Stimulated activated CD4-positive, alpha-beta T cell treated with anti-CD3 and anti-CD28 coated beads, Interleukin-4, amount 100 ng/mL, for 4 hours (primary cell): Measurements from ENCODE around the gene SMC5.
"Not testable (repeated sequence)": the region's sequence is repeated elsewhere in the genome, so short reads cannot be mapped to it uniquely, and the experiment has no call there.

Experiments
- DNase-seq, 2 experiments: peaks; one replicate each; pipeline ENCODE4 v3.0.0-alpha.2; 2020

SMC5 gene

DNA sequence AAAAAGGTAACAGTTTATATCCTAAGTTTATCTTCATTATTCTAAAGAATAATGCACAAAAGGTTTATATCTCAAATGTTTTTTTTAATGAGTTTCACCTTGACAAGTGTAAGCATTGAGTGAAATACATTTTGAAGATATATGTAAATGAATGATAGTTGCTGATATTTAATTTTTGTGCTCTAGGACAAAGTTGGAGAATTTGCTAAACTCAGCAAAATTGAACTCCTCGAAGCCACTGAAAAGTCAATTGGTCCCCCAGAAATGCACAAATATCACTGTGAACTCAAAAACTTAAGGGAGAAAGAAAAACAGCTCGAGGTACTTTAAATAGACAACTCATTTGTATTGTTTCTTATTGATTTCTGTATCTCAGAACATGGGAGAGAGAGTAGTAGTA, 19.5 kb downstream of the SMC5 start:
- no peak for DNase-seq

GRCh38 chr9:70283848-70284247, 25.1 kb downstream of the SMC5 start:
- DNase-seq: no peak

DNA sequence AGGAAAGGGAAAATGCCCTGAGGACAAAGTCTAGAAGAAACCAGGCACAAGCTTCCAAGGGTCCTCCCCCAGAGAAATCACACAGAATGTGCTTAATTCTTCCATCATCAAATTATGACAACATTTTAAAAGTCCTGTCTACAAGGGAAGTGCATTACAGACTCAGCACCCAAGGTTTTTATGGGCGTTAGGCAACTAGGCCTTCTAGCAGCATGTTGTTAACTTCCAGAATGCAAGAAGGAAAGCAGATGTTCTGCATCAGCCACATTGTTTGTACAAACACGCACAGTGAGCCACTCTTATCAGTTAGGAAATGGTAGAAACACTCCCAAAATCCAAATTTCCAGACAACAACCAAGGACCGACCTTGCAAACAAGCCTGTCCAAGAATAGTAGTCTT, 26.5 kb downstream of the SMC5 start:
- no peak for DNase-seq

GRCh38 chr9:70285981-70286598, 27.3 kb downstream of the SMC5 start:
- no peak for DNase-seq

DNA sequence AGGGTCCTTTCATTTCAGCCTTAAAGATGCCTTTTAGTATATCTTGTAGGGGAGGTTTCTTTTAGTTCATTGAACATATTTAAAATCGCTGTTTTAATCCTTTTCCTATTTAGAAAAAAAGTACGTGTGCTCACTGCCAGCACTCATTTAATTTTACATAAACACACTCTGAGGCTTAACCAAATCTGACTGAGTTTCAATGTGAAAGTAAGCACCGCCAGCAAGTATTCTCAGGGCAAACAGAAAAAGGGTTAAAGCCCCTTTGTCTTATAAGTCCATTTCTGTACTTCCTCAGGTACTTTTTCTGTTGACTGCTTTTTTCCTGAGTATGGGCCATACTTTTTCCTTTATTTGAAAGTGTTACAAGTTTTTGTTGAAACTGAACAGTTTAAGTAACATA, 31.8 kb downstream of the SMC5 start:
- DNase-seq: no peak

GRCh38 chr9:70291446-70291845, 32.7 kb downstream of the SMC5 start:
- no peak for DNase-seq

DNA sequence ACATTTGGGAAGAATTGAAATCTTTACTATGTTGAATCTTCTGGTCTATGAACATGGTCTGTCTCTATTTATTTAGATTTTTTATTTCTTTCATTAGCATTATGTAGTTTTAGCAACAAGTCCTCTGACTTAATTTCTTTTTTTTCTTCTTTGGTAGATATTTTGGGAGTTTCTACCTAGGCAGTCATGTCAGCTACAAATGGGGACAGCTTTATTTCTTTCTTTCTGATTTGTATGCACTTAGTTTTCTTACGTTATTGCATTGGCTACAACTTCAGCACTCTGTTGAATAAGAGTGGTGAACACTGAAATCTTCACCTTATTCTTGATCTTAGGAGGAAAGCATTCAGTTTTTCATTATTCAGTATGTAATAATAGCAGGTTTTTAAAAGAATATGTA, 33.5 kb downstream of the SMC5 start:
- no peak for DNase-seq

GRCh38 chr9:70293214-70293613, 34.4 kb downstream of the SMC5 start:
- DNase-seq: no peak

DNA sequence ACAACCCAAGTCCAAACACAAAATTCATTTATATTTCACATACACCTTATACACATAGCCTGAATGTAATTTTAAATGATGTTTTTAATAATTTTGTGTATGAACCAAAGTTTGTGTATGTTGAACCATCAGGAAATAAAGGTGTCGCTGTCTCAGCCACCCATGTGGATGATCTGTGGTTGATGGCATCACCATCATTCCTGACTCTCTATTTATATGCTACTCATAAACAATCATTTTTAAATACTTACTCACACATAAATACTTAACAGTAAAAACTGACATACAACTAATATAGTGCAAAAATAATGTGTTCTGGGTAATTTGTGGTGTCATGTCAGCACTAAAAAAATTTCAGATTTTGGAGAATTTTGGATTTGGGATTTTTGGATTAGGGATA, 38.4 kb downstream of the SMC5 start:
- no peak for DNase-seq

DNA sequence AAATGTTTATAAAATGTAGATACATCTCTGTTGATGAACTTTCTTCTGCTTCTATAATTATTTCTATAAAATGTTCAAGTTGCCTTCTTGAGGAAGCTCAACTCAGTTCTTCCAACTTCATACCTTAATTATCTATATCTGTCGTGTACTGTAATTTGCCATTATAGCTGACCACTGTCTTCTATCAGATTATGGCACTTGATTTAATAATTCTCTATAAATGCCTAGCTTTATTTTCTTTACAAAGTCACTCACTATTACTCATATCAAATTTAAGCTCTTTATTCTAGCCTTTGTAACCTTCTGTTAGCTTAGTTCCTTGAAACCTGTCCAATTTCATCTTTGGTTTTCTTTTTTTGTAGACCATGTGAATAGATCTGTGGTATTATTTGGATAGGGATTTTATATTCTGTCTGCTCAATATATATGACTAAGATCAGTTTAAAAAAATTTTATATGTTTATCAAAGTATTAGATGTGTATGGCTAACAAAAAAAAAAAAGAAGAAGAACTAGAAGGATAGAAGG, 39.5 kb downstream of the SMC5 start:
- DNase-seq: no peak

DNA sequence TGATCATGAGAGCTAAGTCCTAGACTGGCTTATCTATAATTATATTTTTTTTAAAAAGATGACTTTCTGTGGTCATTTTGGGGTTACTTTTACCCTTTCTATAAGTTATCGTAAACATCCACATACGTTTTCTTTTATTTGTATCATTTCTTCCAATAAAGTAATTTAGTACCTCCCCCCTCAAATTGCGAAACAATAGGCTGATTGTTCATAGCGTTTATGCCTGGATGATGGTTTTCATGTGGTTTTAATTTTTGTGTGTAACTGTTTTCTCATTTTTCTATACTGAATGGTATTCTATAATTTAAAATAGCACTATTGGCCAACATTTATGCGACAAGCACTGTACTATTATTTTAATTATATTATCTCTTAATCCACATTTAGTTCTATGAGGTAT, 44.5 kb downstream of the SMC5 start:
- no peak for DNase-seq

- no peak for DNase-seq
Observed at GRCh38 chr9:70304810-70305209, 46.0 kb downstream of the SMC5 start.

DNA sequence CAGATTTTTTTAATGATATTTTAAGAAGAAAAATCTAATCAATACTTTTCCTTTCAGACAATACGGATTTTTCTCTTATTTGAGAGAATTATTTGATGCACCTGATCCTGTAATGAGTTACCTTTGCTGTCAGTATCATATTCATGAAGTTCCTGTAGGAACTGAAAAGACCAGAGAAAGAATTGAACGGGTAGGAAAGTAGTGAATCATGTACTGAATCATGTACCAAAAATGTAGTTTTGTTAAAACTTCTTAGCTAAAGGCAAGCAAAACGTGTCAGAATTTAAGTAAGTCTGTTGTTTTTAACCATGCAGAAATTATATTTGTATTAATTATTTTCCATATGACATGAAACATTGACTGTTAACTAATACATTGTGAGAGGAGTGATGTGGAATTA, 56.6 kb downstream of the SMC5 start:
- DNase-seq: no peak

DNA sequence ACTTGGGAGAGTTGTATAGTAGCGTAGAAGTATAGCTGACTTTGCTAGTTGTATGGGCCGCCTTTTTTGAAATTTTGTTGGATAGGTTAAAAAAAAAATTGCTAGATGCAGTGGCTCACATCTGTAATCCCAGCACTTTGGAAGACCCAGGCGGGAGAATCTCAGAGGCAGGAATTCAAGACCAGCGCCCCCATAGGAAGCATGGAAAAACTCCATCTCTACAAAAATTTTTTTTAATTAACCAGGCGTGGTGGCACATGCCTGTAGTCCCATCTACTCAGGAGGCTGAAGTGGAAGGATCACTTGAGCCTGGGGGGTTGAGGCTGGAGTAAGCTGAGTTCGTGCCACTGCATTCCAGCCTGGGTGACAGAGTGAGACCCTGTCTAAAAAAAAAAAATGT, 59.2 kb downstream of the SMC5 start:
- DNase-seq: no peak

GRCh38 chr9:70322096-70322495, 63.3 kb downstream of the SMC5 start:
- DNase-seq: no peak

- no peak for DNase-seq
Observed at GRCh38 chr9:70324963-70325362, 66.2 kb downstream of the SMC5 start.

- DNase-seq: not testable (repeated sequence)
Observed at GRCh38 chr9:70328625-70329024, 69.8 kb downstream of the SMC5 start.

- no peak for DNase-seq
Observed at GRCh38 chr9:70340572-70340971, 81.8 kb downstream of the SMC5 start.

DNA sequence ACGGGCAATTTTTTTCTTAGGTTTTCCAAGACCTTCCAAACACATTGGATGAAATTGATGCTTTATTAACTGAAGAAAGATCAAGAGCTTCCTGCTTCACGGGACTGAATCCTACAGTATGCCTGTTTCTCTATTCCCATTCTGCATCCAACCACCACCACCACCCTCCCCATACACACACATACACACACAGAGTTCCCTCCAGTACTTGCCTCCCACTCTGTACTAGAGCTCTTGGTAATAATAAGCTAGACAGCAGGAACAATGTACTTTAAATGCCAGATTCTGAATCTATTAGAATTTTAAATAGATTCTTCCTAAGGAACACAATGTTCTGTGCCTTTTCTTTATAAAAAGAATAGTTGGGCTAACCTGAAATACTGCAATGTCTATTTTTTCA, 88.3 kb downstream of the SMC5 start:
- DNase-seq: no peak

DNA sequence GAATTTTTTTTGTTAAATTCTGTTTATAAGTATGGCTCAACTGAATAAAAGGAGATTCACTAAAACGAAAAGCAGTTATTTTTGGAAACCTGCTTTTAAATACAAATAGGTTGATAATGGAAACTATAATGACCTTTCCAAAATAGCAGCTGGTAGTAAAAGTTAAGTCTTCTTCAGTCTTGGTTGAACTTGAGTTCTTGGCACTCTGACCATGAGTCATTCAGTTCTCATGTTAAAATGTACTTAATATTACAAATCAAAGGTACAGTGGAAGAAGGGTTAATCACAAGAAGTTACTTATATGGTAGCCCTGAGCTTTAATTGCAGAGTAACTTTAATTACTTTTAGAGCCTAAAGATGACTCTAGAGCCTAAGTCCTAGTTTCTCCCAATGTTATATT, 93.6 kb downstream of the SMC5 start:
- DNase-seq: no peak

GRCh38 chr9:70352802-70353201, 94.0 kb downstream of the SMC5 start:
- no peak for DNase-seq

DNA sequence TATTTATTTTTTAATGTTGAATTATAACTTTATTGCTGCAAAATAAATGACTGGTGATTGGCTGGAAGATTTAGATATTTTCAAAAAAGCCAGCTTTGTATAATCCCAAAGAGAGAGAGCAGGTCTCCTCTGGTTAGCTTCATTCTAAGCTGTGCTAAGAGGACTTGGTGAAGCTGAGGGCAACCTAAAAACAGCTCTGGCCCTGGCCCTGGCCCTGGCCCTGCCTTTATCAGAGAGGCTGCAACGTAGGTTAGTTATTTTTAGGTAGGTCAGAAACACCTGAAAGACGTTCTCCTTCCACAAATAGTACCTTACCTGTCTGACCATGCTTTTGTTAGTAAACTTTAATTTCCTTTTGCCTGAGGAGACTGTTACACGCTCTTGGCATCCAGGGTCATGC, 97.0 kb downstream of the SMC5 start:
- no peak for DNase-seq

DNA sequence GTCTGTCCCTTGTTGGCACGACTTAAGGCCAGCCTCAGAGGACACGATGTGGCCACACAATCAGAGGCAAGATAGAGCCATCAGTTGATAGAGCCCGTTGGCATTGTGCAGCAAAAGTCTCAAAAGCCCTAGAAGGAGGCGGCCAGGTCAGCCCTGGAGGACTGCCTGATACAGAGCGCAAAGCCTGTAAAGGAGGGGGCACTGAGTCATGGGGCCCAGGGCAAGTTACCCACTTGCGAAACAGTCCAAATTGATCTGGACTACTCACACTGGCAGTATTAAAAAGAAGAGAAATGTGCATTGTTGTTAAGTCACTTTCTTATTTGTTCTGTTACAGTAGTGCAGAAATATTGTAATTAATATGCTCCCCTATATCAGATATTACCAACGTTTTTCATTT, 104.2 kb downstream of the SMC5 start:
- DNase-seq: no peak

DNA sequence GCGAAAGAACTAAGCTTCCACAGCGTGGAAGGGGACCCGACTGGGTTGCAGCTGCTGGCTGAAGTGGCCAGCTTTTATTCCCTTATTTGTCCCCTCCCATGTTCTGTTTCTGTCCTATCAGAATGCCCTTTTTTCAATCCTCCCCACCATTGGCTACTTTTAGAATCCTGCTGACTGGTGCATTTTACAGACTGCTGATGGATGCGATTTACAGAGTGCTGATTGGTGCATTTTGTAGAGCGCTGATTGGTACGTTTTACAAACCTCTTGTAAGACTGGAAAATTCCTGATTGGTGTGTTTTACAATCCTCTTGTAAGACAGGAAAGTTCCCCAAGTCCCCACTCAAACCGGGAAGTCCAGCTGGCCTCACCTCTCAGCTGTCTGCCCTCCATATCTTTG, 105.0 kb downstream of the SMC5 start:
- no peak for DNase-seq

DNA sequence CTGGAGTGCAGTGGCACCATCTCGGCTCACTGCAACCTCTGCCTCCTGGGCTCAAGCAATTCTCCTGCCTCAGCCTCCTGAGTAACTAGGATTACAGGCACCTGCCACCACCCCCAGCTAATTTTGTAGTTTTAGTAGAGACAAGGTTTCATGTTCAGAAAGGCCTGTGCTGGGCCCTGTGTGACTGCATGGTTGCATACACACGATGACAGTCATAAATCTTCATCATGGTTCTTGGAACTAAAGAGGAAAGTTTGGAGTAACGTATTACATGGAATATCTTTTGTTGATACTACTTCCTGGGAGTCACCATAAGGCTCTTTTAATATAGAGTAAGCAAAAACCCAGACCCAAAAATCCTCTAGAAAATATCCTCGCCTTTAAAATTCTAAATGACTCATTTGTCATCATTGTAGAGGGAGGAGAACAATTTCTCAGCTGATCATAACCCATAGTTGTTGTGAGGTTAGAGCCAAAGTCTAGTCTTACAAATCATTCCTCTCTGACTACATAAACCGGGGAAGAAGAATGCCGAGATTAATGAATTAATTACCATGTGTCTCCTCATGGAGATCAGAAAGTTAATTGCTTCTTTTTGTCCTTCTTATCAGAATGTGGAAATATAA, 108.6 kb downstream of the SMC5 start:
- DNase-seq: no peak
